HepG2 (cell line): Measurements from ENCODE around the gene PPP2R2B. TPM values are rescaled to one million over a fixed set of nuclear protein-coding genes. Genes with fewer than 3 reads are reported as not detected.

Experiments used
- ATAC-seq: fragments of 200-7000 bp; cut with Tn5 transposase; 3 replicates; pipeline ENCODE4 v1.9.1; 2020; ENCODE audit warnings: mild to moderate bottlenecking, moderate library complexity
- BruUV-seq: library from RNA; stranded (reverse); fragments of 400-500 nt; replicated peaks from 2 replicates; lab custom pipeline; 2021; lab: Mats Ljungman, UMichigan
- CTCF ChIA-PET: fragments of 300-600 bp; formaldehyde crosslinking; extraction: SDS; loops from one replicate; lab custom pipeline; 2021; ENCODE audit warnings: low total read pairs, inconsistent platforms, low intra/inter-chr PET ratio; lab: Yijun Ruan, JAX
- POLR2A ChIA-PET: fragments of 350-600 bp; sonication (Branson Sonifier 250); formaldehyde crosslinking; loops from one replicate; lab custom pipeline; 2020; ENCODE audit warnings: antibody characterized with exemption, inconsistent platforms; lab: Yijun Ruan, JAX
- DNase-seq: peaks from one replicate; pipeline ENCODE4 v3.0.0-alpha.2; 2015; ENCODE audit warnings: low spot score
- FAIRE-seq: peaks from 3 replicates; lab custom pipeline; 2011; peaks lifted over from hg19 to GRCh38; lab: Jason Lieb, UNC
- H2AFZ ChIP-seq: one replicate; pipeline ENCODE4 v1.6.1; 2011; ENCODE audit warnings: low read length, inconsistent platforms
- H3K27ac ChIP-seq: fragments of 300-600 bp; 3 replicates; pipeline ENCODE4 v1.8.0; 2011; ENCODE audit warnings: mixed run types, mild to moderate bottlenecking, mixed read lengths, low read length, inconsistent platforms; ENCODE audit not compliant: insufficient read depth; ENCODE audit errors: extremely low read length
- H3K27me3 ChIP-seq, 2 experiments: fragments of 200-600 bp in 1 of 2; 2 replicates in 1 of 2; 3 replicates in 1 of 2; pipeline versions ENCODE4 v1.6.0 to v1.8.0; 2011; ENCODE audit warnings: low read length in 2 of 2, mild to moderate bottlenecking in 2 of 2, moderate library complexity in 2 of 2, inconsistent platforms in 1 of 2; ENCODE audit not compliant: insufficient read depth in 2 of 2, control insufficient read depth in 1 of 2
- H3K36me3 ChIP-seq, 2 experiments: fragments of 200-600 bp in 1 of 2; replicated peaks in 1 of 2; 2 replicates in 1 of 2; 3 replicates in 1 of 2; pipeline versions ENCODE4 v1.5.1 to v1.8.0; 2011; ENCODE audit warnings: low read length in 2 of 2, inconsistent platforms in 1 of 2; ENCODE audit not compliant: insufficient read depth in 2 of 2, control insufficient read depth in 1 of 2
- H3K4me1 ChIP-seq: 2 replicates; pipeline ENCODE4 v1.5.1; 2012; ENCODE audit warnings: low read length, inconsistent platforms; ENCODE audit not compliant: insufficient read depth
- H3K4me2 ChIP-seq: 2 replicates; pipeline ENCODE4 v1.6.0; 2011; ENCODE audit warnings: low read depth, low read length, inconsistent platforms
- H3K4me3 ChIP-seq, 3 experiments: fragments of 200-600 bp in 1 of 3; sonication (generic), shearing (Covaris generic) in 1 of 3; replicated peaks in 1 of 3; 2 replicates each; pipeline ENCODE4 v1.5.1; 2011 to 2016; ENCODE audit warnings: low read length in 3 of 3, inconsistent platforms in 2 of 3, low read depth in 2 of 3, mild to moderate bottlenecking in 2 of 3, control low read depth in 1 of 3, mixed read lengths in 1 of 3; ENCODE audit not compliant: insufficient read depth in 1 of 3
- H3K79me2 ChIP-seq: one replicate; pipeline ENCODE4 v1.6.1; 2011; ENCODE audit warnings: low read length, inconsistent platforms; ENCODE audit not compliant: insufficient read depth
- H3K9ac ChIP-seq: 2 replicates; pipeline ENCODE4 v1.6.0; 2011; ENCODE audit warnings: mild to moderate bottlenecking, low read depth, low read length, inconsistent platforms; ENCODE audit not compliant: insufficient read depth
- H3K9me3 ChIP-seq: 2 replicates; pipeline ENCODE4 v1.5.1; 2012; ENCODE audit warnings: mild to moderate bottlenecking, low read length
- H4K20me1 ChIP-seq: 2 replicates; pipeline ENCODE4 v1.6.0; 2011; ENCODE audit warnings: inconsistent platforms, mild to moderate bottlenecking, low read length, moderate library complexity; ENCODE audit not compliant: insufficient read depth
- DPF2 ChIP-seq: sonication (generic); formaldehyde crosslinking; IDR thresholded peaks from 2 replicates; pipeline ENCODE4 v1.4.0; 2020; ENCODE audit warnings: mild to moderate bottlenecking, low read depth, missing genetic modification reagents, borderline replicate concordance
- JUND ChIP-seq: sonication (generic); formaldehyde crosslinking; IDR thresholded peaks from 2 replicates; pipeline ENCODE4 v1.8.0; 2022; ENCODE audit warnings: mild to moderate bottlenecking, missing genetic modification reagents
- KDM2A ChIP-seq: sonication (generic); formaldehyde crosslinking; IDR thresholded peaks from 2 replicates; pipeline ENCODE4 v1.4.0; 2020; ENCODE audit warnings: low read depth, missing genetic modification reagents, borderline replicate concordance
- KDM4B ChIP-seq: sonication (generic); formaldehyde crosslinking; IDR thresholded peaks from 2 replicates; pipeline ENCODE4 v1.4.0; 2020; ENCODE audit warnings: missing genetic modification reagents
- KLF11 ChIP-seq: IDR thresholded peaks from 2 replicates; pipeline ENCODE4 v1.6.1; 2016; ENCODE audit warnings: missing compliant biosample characterization
- NKX3-1 ChIP-seq: sonication (generic); formaldehyde crosslinking; IDR thresholded peaks from 2 replicates; pipeline ENCODE4 v1.5.0; 2020; ENCODE audit warnings: missing genetic modification reagents
- PCBP1 ChIP-seq: fragments of 200-400 bp; formaldehyde crosslinking; IDR thresholded peaks from 2 replicates; pipeline ENCODE4 v1.6.1; 2017; ENCODE audit warnings: mild to moderate bottlenecking, low read depth, low read length, borderline replicate concordance
- RXRB ChIP-seq: IDR thresholded peaks from 2 replicates; pipeline ENCODE4 v1.6.1; 2016; ENCODE audit warnings: borderline replicate concordance, missing genetic modification reagents, missing compliant biosample characterization
- SCMH1 ChIP-seq: sonication (generic); formaldehyde crosslinking; IDR thresholded peaks from 2 replicates; pipeline ENCODE4 v1.9.0; 2021; ENCODE audit warnings: missing genetic modification reagents, mild to moderate bottlenecking, borderline replicate concordance
- SMYD3 ChIP-seq: sonication (generic); formaldehyde crosslinking; IDR thresholded peaks from 2 replicates; pipeline ENCODE4 v1.8.1; 2023; ENCODE audit warnings: mild to moderate bottlenecking, missing genetic modification reagents
- SYNCRIP ChIP-seq: fragments of 200-400 bp; formaldehyde crosslinking; IDR thresholded peaks from 2 replicates; pipeline ENCODE4 v1.6.1; 2018; ENCODE audit warnings: mild to moderate bottlenecking, low read depth, low read length; ENCODE audit not compliant: insufficient read depth
- TOE1 ChIP-seq: sonication (generic); formaldehyde crosslinking; IDR thresholded peaks from 2 replicates; pipeline ENCODE4 v1.4.0; 2020; ENCODE audit warnings: mild to moderate bottlenecking, missing genetic modification reagents
- ZBTB8A ChIP-seq: sonication (generic); formaldehyde crosslinking; IDR thresholded peaks from 2 replicates; pipeline ENCODE4 v1.4.0; 2020; ENCODE audit warnings: mild to moderate bottlenecking, low read depth, missing genetic modification reagents, borderline replicate concordance
- ZMYM3 ChIP-seq: sonication (generic); formaldehyde crosslinking; IDR thresholded peaks from 2 replicates; pipeline ENCODE4 v1.5.1; 2020; ENCODE audit warnings: mild to moderate bottlenecking, missing genetic modification reagents
- ZNF33B ChIP-seq: sonication (generic); formaldehyde crosslinking; IDR thresholded peaks from 2 replicates; pipeline ENCODE4 v1.5.1; 2020; ENCODE audit warnings: mild to moderate bottlenecking, missing genetic modification reagents
- ZNF451 ChIP-seq: sonication (generic); formaldehyde crosslinking; IDR thresholded peaks from 2 replicates; pipeline ENCODE4 v1.5.0; 2020; ENCODE audit warnings: mild to moderate bottlenecking, missing genetic modification reagents
- WGBS: methylation state at CpG from one replicate; pipeline ENCODE4 v1.1.6; 2017; ENCODE audit warnings: low lambda C conversion rate; 5-methylcytosine and 5-hydroxymethylcytosine counted together
- in situ Hi-C: cut with HindIII; loops from 2 replicates; pipeline ENCODE4 v1.10.0; 2017; ENCODE audit warnings: low pct_unique_long_range_greater_than_20kb; ENCODE audit not compliant: extremely low pct_ligation_motif_present
- intact Hi-C: fragments of 100-400 bp; cut with micrococcal nuclease; formaldehyde crosslinking; loops from one replicate; pipeline ENCODE4 v1.10.0; 2022; ENCODE audit not compliant: unreplicated experiment
- polyA plus RNA-seq, 8 experiments: library from polyadenylated mRNA; depleted of rRNA in 3 of 8; stranded (reverse) in 7 of 8; unstranded in 1 of 8; fragments of >200 nt; fragmentation: Illumina TruSeq in 4 of 8; extraction: Trizol in 4 of 8; gene quantifications; 2 replicates each; pipeline versions ENCODE4 v1.2.1 to v1.2.3, GENCODE V29; 2011 to 2016; ENCODE audit warnings: low read depth in 4 of 8, missing spikeins in 1 of 8, mixed read lengths in 1 of 8; ENCODE audit not compliant: insufficient read depth in 1 of 8
- total RNA-seq, 5 experiments: library from RNA; depleted of rRNA; stranded (reverse); fragments of >200 nt; fragmentation: Illumina TruSeq; extraction: Trizol; gene quantifications; 2 replicates each; pipeline ENCODE4 v1.2.3, GENCODE V29; 2016; ENCODE audit warnings: low read depth in 1 of 5
- TF ChIP-seq, protein P1 (sequence below): sonication (generic); IDR thresholded peaks from 2 replicates; pipeline ENCODE4 v1.6.1; 2016; ENCODE audit warnings: low read depth, borderline replicate concordance
- TF ChIP-seq, protein P2 (sequence below): sonication (generic); formaldehyde crosslinking; IDR thresholded peaks from 2 replicates; pipeline ENCODE4 v1.8.0; 2022; ENCODE audit warnings: missing genetic modification reagents, mild to moderate bottlenecking, inconsistent platforms, borderline replicate concordance

The PPP2R2B gene
- total and polyA plus RNA-seq, 2 of the 13 experiments (the other 11 are each of a cell fraction or from before 2014, with no cell fraction given): not detected

GRCh38 chr5:146919304-146919703 is 40.7 kb upstream of the PPP2R2B start:
- no TSS peak for BruUV-seq
- H2AFZ ChIP-seq: no peak overlapping the region
- DNase-seq (no peak), ATAC-seq (no peak), FAIRE-seq (no peak)
- POLR2A ChIA-PET: no interaction called here
- H3K27ac ChIP-seq: no peak overlapping the region
- H3K9me3 ChIP-seq: no peaks in the 10 kb centered on the region
- H3K9ac ChIP-seq: no peak overlapping the region
- no peak overlapping the region for H3K4me2 ChIP-seq
- H3K4me3 ChIP-seq: no peak overlapping the region
- no peak for TF ChIP-seq RXRB
- TF ChIP-seq JUND (CRISPR knock-in tag): no peak
- no peak for TF ChIP-seq ZNF33B (CRISPR knock-in tag)
- TF ChIP-seq SCMH1 (CRISPR knock-in tag): no peak
- TF ChIP-seq KDM2A: no peak
- TF ChIP-seq KDM4B (CRISPR knock-in tag): no peak
- no peak for TF ChIP-seq SYNCRIP
- no peak for TF ChIP-seq ZBTB8A (CRISPR knock-in tag)
- TF ChIP-seq ZNF451 (CRISPR knock-in tag): no peak
- TF ChIP-seq, protein P1, sequence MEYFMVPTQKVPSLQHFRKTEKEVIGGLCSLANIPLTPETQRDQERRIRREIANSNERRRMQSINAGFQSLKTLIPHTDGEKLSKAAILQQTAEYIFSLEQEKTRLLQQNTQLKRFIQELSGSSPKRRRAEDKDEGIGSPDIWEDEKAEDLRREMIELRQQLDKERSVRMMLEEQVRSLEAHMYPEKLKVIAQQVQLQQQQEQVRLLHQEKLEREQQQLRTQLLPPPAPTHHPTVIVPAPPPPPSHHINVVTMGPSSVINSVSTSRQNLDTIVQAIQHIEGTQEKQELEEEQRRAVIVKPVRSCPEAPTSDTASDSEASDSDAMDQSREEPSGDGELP: no peak
- H3K36me3 ChIP-seq: no peaks in the 10 kb centered on the region
- in situ Hi-C loops (no loop called here), intact Hi-C loops (no loop called here)
- no CpG with 5 or more reads among the region's 2 CpGs for WGBS
- no peaks in the 10 kb centered on the region for H3K4me1 ChIP-seq
- no peaks in the 10 kb centered on the region for H4K20me1 ChIP-seq
- CTCF ChIA-PET: no interaction called here
- no peaks in the 10 kb centered on the region for H3K27me3 ChIP-seq
- no peaks in the 10 kb centered on the region for H3K79me2 ChIP-seq

DNA sequence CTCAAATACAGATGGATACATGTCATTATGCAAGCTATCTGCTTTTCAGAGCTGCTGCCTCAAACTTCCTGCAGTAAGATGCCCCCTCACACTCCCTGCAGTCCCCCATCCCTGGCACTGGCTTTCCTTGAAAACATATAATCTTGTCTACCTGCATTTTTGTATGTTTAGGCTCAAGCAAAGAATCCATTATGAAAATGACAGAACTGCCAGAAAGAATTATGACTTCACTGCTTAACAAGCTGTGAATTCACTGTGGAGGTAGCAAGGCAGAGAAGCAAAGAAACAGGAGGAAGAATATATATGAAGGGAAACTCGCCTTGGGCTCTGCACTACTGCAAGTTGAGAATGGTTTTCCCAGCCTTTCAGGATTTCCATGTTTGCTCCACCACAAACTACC is 39.4 kb upstream of the PPP2R2B start:
- intact Hi-C loops (no loop called here), in situ Hi-C loops (no loop called here)
- Histone ChIP-seq H3K36me3 (no peaks in the 10 kb centered on the region), H4K20me1 (no peaks in the 10 kb centered on the region), H3K4me2 (no peak overlapping the region), H2AFZ (no peak overlapping the region), H3K27ac (no peak overlapping the region), H3K4me1 (no peaks in the 10 kb centered on the region), H3K79me2 (no peaks in the 10 kb centered on the region), H3K4me3 (no peak overlapping the region), H3K9ac (no peak overlapping the region), H3K27me3 (no peaks in the 10 kb centered on the region), H3K9me3 (no peaks in the 10 kb centered on the region)
- ChIA-PET POLR2A (no interaction called here), CTCF (no interaction called here)
- no TSS peak for BruUV-seq
- WGBS: 0% methylated on average over 1 of the region's 1 CpG
- ATAC-seq (no peak), DNase-seq (no peak), FAIRE-seq (no peak)
- TF ChIP-seq NKX3-1 (CRISPR knock-in tag) (no peak), PCBP1 (no peak), TOE1 (CRISPR knock-in tag) (no peak), SMYD3 (CRISPR knock-in tag) (no peak), ZMYM3 (CRISPR knock-in tag) (no peak), KLF11 (no peak), DPF2 (CRISPR knock-in tag) (no peak)
- TF ChIP-seq, protein P2, sequence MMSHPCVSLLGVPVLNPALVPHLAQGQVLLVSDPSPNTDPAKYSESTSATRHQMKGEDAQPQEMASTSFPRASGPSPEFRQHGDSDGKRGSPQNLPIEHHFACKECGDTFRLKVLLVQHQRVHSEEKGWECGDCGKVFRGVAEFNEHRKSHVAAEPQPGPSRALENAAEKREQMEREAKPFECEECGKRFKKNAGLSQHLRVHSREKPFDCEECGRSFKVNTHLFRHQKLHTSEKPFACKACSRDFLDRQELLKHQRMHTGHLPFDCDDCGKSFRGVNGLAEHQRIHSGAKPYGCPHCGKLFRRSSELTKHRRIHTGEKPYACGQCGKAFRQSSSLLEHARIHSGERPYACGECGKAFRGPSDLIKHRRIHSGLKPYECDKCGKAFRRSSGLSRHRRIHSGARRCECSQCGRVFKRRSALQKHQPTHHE: no peak
